Loucy (cell line): ENCODE measurements around the gene IRAG1.

Source experiments
- H2AFZ ChIP-seq: fragments of 200-600 bp; sonication (generic); 2 replicates; pipeline ENCODE4 v1.6.0; 2016; ENCODE audit warnings: antibody characterized with exemption, mild to moderate bottlenecking, low read length, moderate library complexity
- H3F3A ChIP-seq: fragments of 200-600 bp; 2 replicates; pipeline ENCODE4 v1.6.0; 2016; ENCODE audit warnings: antibody characterized with exemption, low read depth, mild to moderate bottlenecking
- H3K27me3 ChIP-seq: fragments of 200-600 bp; sonication (generic); 2 replicates; pipeline ENCODE4 v1.6.1; 2014; ENCODE audit warnings: low read length, mild to moderate bottlenecking; ENCODE audit not compliant: insufficient read depth, poor library complexity, severe bottlenecking
- H3K36me3 ChIP-seq: fragments of 200-600 bp; sonication (generic); 2 replicates; pipeline ENCODE4 v1.6.1; 2016; ENCODE audit warnings: low read length; ENCODE audit not compliant: insufficient read depth
- H3K4me1 ChIP-seq: fragments of 200-600 bp; sonication (generic); 2 replicates; pipeline ENCODE4 v1.5.1; 2014; ENCODE audit warnings: low read length, mild to moderate bottlenecking; ENCODE audit not compliant: insufficient read depth, poor library complexity, severe bottlenecking
- H3K4me2 ChIP-seq: fragments of 200-600 bp; sonication (generic); 2 replicates; pipeline ENCODE4 v1.6.0; 2014; ENCODE audit warnings: antibody characterized with exemption, low read length, low read depth, mild to moderate bottlenecking; ENCODE audit not compliant: poor library complexity, severe bottlenecking
- H3K4me3 ChIP-seq: fragments of 200-600 bp; sonication (generic); 2 replicates; pipeline ENCODE4 v1.5.1; 2014; ENCODE audit warnings: low read length, mild to moderate bottlenecking, mixed read lengths; ENCODE audit not compliant: poor library complexity, severe bottlenecking
- H3K79me2 ChIP-seq: fragments of 200-600 bp; sonication (generic); 2 replicates; pipeline ENCODE4 v1.6.1; 2014; ENCODE audit warnings: low read length; ENCODE audit not compliant: insufficient read depth
- H3K9ac ChIP-seq: fragments of 200-600 bp; sonication (generic); 2 replicates; pipeline ENCODE4 v1.6.0; 2014; ENCODE audit warnings: mild to moderate bottlenecking, low read depth, low read length, moderate library complexity; ENCODE audit not compliant: poor library complexity, severe bottlenecking
- H3K9me2 ChIP-seq: fragments of 200-600 bp; sonication (generic); replicated peaks from 2 replicates; pipeline ENCODE4 v1.6.1; 2016; ENCODE audit warnings: low read depth, low read length, mixed read lengths
- H3K9me3 ChIP-seq: fragments of 200-600 bp; sonication (generic); 2 replicates; pipeline ENCODE4 v1.6.1; 2014; ENCODE audit warnings: mild to moderate bottlenecking, antibody characterized with exemption, low read length, low read depth; ENCODE audit not compliant: insufficient read depth
- H4K20me1 ChIP-seq: fragments of 200-600 bp; sonication (generic); 2 replicates; pipeline ENCODE4 v1.6.0; 2014; ENCODE audit warnings: antibody characterized with exemption, low read length, mild to moderate bottlenecking; ENCODE audit not compliant: insufficient read depth, poor library complexity, severe bottlenecking
- CTCF ChIP-seq: fragments of 200-600 bp; sonication (generic); conservative IDR thresholded peaks from 2 replicates; pipeline ENCODE4 v1.5.1; 2014; ENCODE audit warnings: mild to moderate bottlenecking, antibody characterized with exemption, low read length
- EZH2phosphoT487 ChIP-seq: fragments of 200-600 bp; IDR thresholded peaks from 2 replicates; pipeline ENCODE4 v1.6.1; 2018; ENCODE audit warnings: antibody characterized with exemption, mild to moderate bottlenecking, moderate library complexity, borderline replicate concordance

The IRAG1 gene

GRCh38 chr11:10655227-10655626, 38.3 kb downstream of the IRAG1 start:
- no peak for TF ChIP-seq CTCF
- no peak for TF ChIP-seq EZH2phosphoT487
- no peaks in the 10 kb centered on the region for H3K9me3 ChIP-seq
- H3K36me3 ChIP-seq = no peaks in the 10 kb centered on the region
- H3F3A ChIP-seq = no peaks in the 10 kb centered on the region
- no peak overlapping the region for H2AFZ ChIP-seq
- no peak overlapping the region for H3K4me3 ChIP-seq
- no peak overlapping the region for H3K4me2 ChIP-seq
- no peaks in the 10 kb centered on the region for H3K9me2 ChIP-seq
- no peaks in the 10 kb centered on the region for H3K27me3 ChIP-seq
- no peaks in the 10 kb centered on the region for H3K79me2 ChIP-seq
- H3K9ac ChIP-seq = no peak overlapping the region
- H4K20me1 ChIP-seq = no peaks in the 10 kb centered on the region
- peaks cover 46% of the 10 kb centered on the region for H3K4me1 ChIP-seq

DNA sequence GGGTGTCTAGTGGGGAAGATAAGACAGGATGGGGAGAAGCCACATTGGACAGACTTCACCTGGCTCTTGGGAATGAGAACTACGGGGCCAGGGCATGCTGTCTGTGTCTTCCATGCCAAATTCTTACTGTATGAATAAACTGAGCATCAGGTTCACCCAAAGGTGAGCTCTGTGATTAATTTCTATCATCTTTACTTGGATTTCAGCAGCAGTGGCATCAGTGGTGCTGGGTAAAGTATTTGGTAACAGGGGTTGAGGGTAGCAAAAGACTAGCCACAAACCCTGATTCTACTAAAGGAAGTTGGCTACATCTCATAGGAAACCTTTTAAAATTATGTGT, 38.8 kb downstream of the IRAG1 start:
- Histone ChIP-seq H3K4me2 (no peak overlapping the region), H3K36me3 (no peaks in the 10 kb centered on the region), H3F3A (no peaks in the 10 kb centered on the region), H3K9ac (no peak overlapping the region), H4K20me1 (no peaks in the 10 kb centered on the region), H3K4me1 (peaks cover 44% of the 10 kb centered on the region), H2AFZ (no peak overlapping the region), H3K9me2 (no peaks in the 10 kb centered on the region), H3K9me3 (no peaks in the 10 kb centered on the region), H3K27me3 (no peaks in the 10 kb centered on the region), H3K4me3 (no peak overlapping the region), H3K79me2 (no peaks in the 10 kb centered on the region)
- no peak for TF ChIP-seq EZH2phosphoT487
- no peak for TF ChIP-seq CTCF

- H3K4me2 ChIP-seq = no peak overlapping the region
- TF ChIP-seq EZH2phosphoT487 (no peak), CTCF (peak; percentile 89)
- H3K79me2 ChIP-seq = no peaks in the 10 kb centered on the region
These were observed 39.4 kb downstream of the IRAG1 start for GRCh38 chr11:10653946-10654810.

More at GRCh38 chr11:10653946-10654810, 39.4 kb downstream of the IRAG1 start:
- no peaks in the 10 kb centered on the region for H3K27me3 ChIP-seq
- no peaks in the 10 kb centered on the region for H3F3A ChIP-seq
- H3K9ac ChIP-seq = no peak overlapping the region
- peak overlapping the region; percentile 67 for H2AFZ ChIP-seq
- no peak overlapping the region for H3K4me3 ChIP-seq
- H3K36me3 ChIP-seq = no peaks in the 10 kb centered on the region
- peaks cover 37% of the 10 kb centered on the region for H3K4me1 ChIP-seq
- no peaks in the 10 kb centered on the region for H3K9me2 ChIP-seq
- no peaks in the 10 kb centered on the region for H4K20me1 ChIP-seq
- no peaks in the 10 kb centered on the region for H3K9me3 ChIP-seq
